ENCODE data around the gene ZNF354B.
"Not testable (repeated sequence)": the region's sequence is repeated elsewhere in the genome, so short reads cannot be mapped to it uniquely, and the experiment has no call there.

Gene ZNF354B

GRCh38 chr5:178827636-178828035 is 32.1 kb upstream of the ZNF354B start:
- no peak for DNase-seq (ENCODE audit: low read depth, low spot score)
- TF ChIP-seq CTCF (IDR thresholded peaks at IDR 0.05; ENCODE audit: low read depth, low read length), result no peak
- no peak overlapping the region for H3K4me3 ChIP-seq (ENCODE audit: low read depth, low read length)
- in situ Hi-C loops (cut with HindIII; ENCODE audit: low sequenced_read_pairs), result no loop called here

DNA sequence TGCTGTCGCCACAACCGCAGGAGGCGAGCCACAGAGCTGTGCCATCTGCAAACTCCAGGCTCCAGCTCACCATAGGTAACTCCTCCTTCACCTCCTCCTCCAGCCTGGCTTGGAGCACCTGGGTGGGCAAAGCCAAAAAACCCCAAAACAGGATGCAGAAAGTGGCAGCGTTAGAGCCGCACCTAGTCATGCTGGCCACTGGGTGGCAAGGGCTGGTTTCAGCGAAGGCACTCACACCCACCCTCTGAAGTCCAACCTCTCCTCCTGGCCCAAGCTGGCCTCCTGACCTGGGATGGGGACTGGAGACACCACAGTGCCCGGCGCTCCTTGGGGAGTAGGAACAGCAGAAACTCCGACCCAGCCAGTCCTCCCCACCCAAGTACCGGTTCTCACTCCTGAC is 28.7 kb upstream of the ZNF354B start:
- no peak overlapping the region for H3K4me3 ChIP-seq (ENCODE audit: low read depth, low read length)
- no peak for TF ChIP-seq CTCF (IDR thresholded peaks at IDR 0.05; ENCODE audit: low read depth, low read length)
- no peak for DNase-seq (ENCODE audit: low read depth, low spot score)
- in situ Hi-C loops (cut with HindIII; ENCODE audit: low sequenced_read_pairs), result no loop called here

DNA sequence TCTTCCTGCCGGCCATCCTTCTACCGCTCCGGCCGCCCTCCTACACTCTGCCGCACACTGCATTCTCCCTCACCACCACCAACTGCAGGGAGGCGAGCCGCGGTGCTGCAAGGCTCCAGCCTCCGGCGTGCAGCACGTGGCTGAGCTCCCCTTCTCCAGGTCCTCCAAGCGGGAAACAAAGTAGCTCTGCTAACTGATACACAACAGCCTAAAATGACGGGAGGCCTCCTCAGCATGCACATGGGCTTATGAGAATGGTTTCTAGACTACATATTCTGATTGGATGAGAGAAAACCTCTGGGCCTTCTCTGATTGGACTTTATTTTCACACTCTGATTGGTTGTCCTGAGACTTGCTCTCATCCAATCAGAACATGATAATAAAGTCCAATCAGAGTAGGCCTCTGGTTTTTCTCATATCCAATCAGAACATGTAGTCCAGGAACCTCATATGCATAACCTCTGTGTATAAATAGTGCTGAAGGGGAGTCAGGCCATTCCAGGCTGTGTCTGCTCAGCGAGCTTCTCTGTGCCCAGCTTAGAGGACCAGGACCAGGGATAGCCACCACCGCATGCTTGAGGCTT is 27.0 kb upstream of the ZNF354B start:
- H3K4me3 ChIP-seq (ENCODE audit: low read depth, low read length), result no peak overlapping the region
- DNase-seq (ENCODE audit: low read depth, low spot score), result no peak
- TF ChIP-seq CTCF (IDR thresholded peaks at IDR 0.05; ENCODE audit: low read depth, low read length), result no peak
- in situ Hi-C loops (cut with HindIII; ENCODE audit: low sequenced_read_pairs), result no loop called here

DNA sequence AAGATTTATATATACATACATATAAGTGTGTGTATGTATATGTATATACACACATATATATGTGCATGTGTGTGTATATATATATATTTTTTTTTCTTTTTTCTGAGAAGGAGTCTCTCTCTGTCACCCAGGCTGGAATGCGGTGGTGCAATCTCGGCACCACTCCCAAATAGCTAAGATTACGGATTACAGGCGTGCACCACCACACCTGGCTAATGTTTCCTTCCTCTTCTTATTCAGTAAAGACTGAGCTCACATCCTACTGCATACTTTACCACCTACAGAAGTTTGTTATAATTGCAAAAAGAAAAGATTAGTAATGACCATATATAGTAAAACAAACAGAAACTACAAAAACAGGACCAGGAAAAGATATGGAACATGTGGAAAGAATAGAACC is 23.1 kb upstream of the ZNF354B start:
- in situ Hi-C loops (cut with HindIII; ENCODE audit: low sequenced_read_pairs), result no loop called here
- TF ChIP-seq CTCF (IDR thresholded peaks at IDR 0.05; ENCODE audit: low read depth, low read length), result no peak
- no peak overlapping the region for H3K4me3 ChIP-seq (ENCODE audit: low read depth, low read length)
- DNase-seq (ENCODE audit: low read depth, low spot score), result no peak

GRCh38 chr5:178838695-178839318 is 20.9 kb upstream of the ZNF354B start:
- in situ Hi-C loops (cut with HindIII; ENCODE audit: low sequenced_read_pairs); H3K4me3 ChIP-seq (ENCODE audit: low read depth, low read length); DNase-seq (ENCODE audit: low read depth, low spot score): not testable (repeated sequence)

DNA sequence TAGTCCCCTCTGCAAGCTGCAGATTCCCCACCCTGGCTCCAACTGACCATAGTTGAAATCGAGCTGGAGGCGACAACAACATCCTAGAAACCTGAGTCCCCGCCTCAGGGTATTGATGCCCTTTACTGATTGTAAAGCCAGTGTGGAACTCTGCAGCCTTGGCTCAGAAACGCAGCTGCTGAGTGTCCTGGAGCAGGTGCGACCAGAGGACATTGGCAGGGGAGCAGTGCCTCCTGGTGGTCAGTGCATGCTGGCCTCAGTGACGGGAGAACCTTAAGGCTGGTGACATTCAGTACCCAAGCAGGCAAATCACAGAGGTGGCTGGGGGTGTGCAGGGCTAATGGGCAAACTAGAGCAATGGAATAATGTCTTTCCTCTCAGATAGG is 20.4 kb upstream of the ZNF354B start:
- DNase-seq (ENCODE audit: low read depth, low spot score), result no peak
- in situ Hi-C loops (cut with HindIII; ENCODE audit: low sequenced_read_pairs), result no loop called here

DNA sequence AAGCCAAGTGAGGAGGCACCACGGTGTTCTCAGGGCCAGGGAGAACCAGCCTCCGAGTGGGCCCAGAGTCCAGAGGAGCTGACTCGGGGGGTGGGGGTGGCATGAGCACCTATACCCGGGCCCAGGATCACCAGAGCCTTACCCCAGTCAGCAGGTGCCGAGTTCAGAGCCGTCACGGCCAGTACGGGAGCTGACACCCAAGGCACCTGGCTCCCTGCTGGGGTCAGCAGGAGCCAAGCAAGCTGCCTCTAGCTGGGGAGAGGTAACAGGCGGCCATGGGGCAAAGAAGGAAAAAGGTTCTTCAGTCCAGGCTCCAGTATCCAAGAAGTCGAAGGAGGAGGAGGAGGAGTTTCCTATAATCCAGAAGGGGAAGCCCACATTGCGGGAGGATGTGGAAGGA is 19.4 kb upstream of the ZNF354B start:
- in situ Hi-C loops (cut with HindIII; ENCODE audit: low sequenced_read_pairs); DNase-seq (ENCODE audit: low read depth, low spot score): not testable (repeated sequence)

More for the DNA sequence above, 20.4 kb upstream of the ZNF354B start:
- no peak overlapping the region for H3K4me3 ChIP-seq (ENCODE audit: low read depth, low read length)
- peak; percentile 20 for TF ChIP-seq CTCF (IDR thresholded peaks at IDR 0.05; ENCODE audit: low read depth, low read length)

GRCh38 chr5:178849316-178849715 is 10.4 kb upstream of the ZNF354B start:
- in situ Hi-C loops (cut with HindIII; ENCODE audit: low sequenced_read_pairs), result no loop called here
- no peak for DNase-seq (ENCODE audit: low read depth, low spot score)
- no peak for TF ChIP-seq CTCF (IDR thresholded peaks at IDR 0.05; ENCODE audit: low read depth, low read length)
- no peak overlapping the region for H3K4me3 ChIP-seq (ENCODE audit: low read depth, low read length)

More for the DNA sequence above, 19.4 kb upstream of the ZNF354B start:
- H3K4me3 ChIP-seq (ENCODE audit: low read depth, low read length), result not testable (repeated sequence)

Measured in astrocyte of the spinal cord (primary cell).